Right hindlimb (tissue), 1 donor: ENCODE data around the gene NUP133.
"Not testable (repeated sequence)": the region's sequence is repeated elsewhere in the genome, so short reads cannot be mapped to it uniquely, and the experiment has no call there.

Experiments used
- DNase-seq: peaks from one replicate; pipeline ENCODE4 v3.0.0-alpha.2; 2018

The NUP133 gene

GRCh38 chr1:229448354-229448753 lies 59.8 kb downstream of the NUP133 start:
- no peak for DNase-seq

- no peak for DNase-seq
Measured at GRCh38 chr1:229447809-229448252, 60.3 kb downstream of the NUP133 start.

GRCh38 chr1:229445828-229446227 lies 62.3 kb downstream of the NUP133 start:
- no peak for DNase-seq

- DNase-seq = no peak
Measured at GRCh38 chr1:229440851-229441537, 67.1 kb downstream of the NUP133 start.

GRCh38 chr1:229438021-229438420 lies 70.1 kb downstream of the NUP133 start:
- DNase-seq = no peak

- no peak for DNase-seq
Measured at GRCh38 chr1:229437443-229437842, 70.7 kb downstream of the NUP133 start.

GRCh38 chr1:229436201-229436600 lies 71.9 kb downstream of the NUP133 start:
- DNase-seq = no peak

GRCh38 chr1:229434641-229435051 lies 73.5 kb downstream of the NUP133 start:
- DNase-seq = peak; percentile 48

- DNase-seq = peak; percentile 54
Measured at GRCh38 chr1:229434005-229434640, 74.0 kb downstream of the NUP133 start, which contains the start of gene ACTA1. Gene ACTA1, minus strand, starts transcription at chr1:229434094. Its CDS starts 979 bp downstream, at chr1:229433115.

GRCh38 chr1:229433364-229434004 lies 74.7 kb downstream of the NUP133 start:
- no peak for DNase-seq

- DNase-seq = no peak
Measured at GRCh38 chr1:229432905-229433304, 75.2 kb downstream of the NUP133 start.

- no peak for DNase-seq
Measured at GRCh38 chr1:229432116-229432461, 76.1 kb downstream of the NUP133 start.

- no peak for DNase-seq
Measured at GRCh38 chr1:229431284-229432115, 76.6 kb downstream of the NUP133 start.

- peak; percentile 80 for DNase-seq
Measured at GRCh38 chr1:229430761-229431283, 77.3 kb downstream of the NUP133 start.

GRCh38 chr1:229428256-229428655 lies 79.9 kb downstream of the NUP133 start:
- no peak for DNase-seq

GRCh38 chr1:229427572-229427971 lies 80.6 kb downstream of the NUP133 start:
- no peak for DNase-seq

GRCh38 chr1:229425564-229426159 lies 82.5 kb downstream of the NUP133 start:
- DNase-seq = no peak

- no peak for DNase-seq
Measured at GRCh38 chr1:229420765-229421164, 87.4 kb downstream of the NUP133 start.

GRCh38 chr1:229420224-229420623 lies 87.9 kb downstream of the NUP133 start:
- no peak for DNase-seq

- DNase-seq = not testable (repeated sequence)
Measured at GRCh38 chr1:229418586-229418985, 89.6 kb downstream of the NUP133 start.

GRCh38 chr1:229412810-229413209 lies 95.3 kb downstream of the NUP133 start:
- DNase-seq = not testable (repeated sequence)

GRCh38 chr1:229412056-229412455 lies 96.1 kb downstream of the NUP133 start:
- no peak for DNase-seq
